Neural crest cell (in vitro differentiated cells): ENCODE measurements around the gene RAB17. TPM values are rescaled to one million over a fixed set of nuclear protein-coding genes. Genes with fewer than 3 reads are reported as not detected.

ENCODE experiments used
- DNase-seq: peaks from one replicate; pipeline ENCODE4 v3.0.0; 2021; ENCODE audit warnings: low read depth, mixed read lengths, low spot score
- H3K27ac Mint-ChIP-seq: one replicate; pipeline ENCODE4 v1.8.0; 2021; ENCODE audit warnings: mild to moderate bottlenecking, mixed read lengths; ENCODE audit not compliant: unreplicated experiment
- H3K27me3 Mint-ChIP-seq: 2 replicates; pipeline ENCODE4 v1.8.0; 2021; ENCODE audit warnings: low read depth, mild to moderate bottlenecking, mixed read lengths
- H3K36me3 Mint-ChIP-seq: 2 replicates; pipeline ENCODE4 v1.8.0; 2021; ENCODE audit warnings: low read depth, mild to moderate bottlenecking, mixed read lengths
- H3K4me1 Mint-ChIP-seq: 2 replicates; pipeline ENCODE4 v1.8.0; 2021; ENCODE audit warnings: mixed read lengths
- H3K4me3 Mint-ChIP-seq: one replicate; pipeline ENCODE4 v1.8.0; 2021; ENCODE audit warnings: mild to moderate bottlenecking, mixed read lengths
- H3K9me3 Mint-ChIP-seq: 2 replicates; pipeline ENCODE4 v1.8.0; 2021; ENCODE audit warnings: mixed read lengths
- CTCF ChIP-seq: fragments of 200-600 bp; sonication (generic); conservative IDR thresholded peaks from 2 replicates; pipeline ENCODE4 v1.5.0; 2021; ENCODE audit warnings: antibody characterized with exemption, mild to moderate bottlenecking
- total RNA-seq: library from RNA; stranded (reverse); gene quantifications from 2 replicates; pipeline ENCODE4 v1.2.1, GENCODE V29; 2021

The RAB17 gene
- total RNA-seq, 1 donor from 2014 or later = not detected

GRCh38 chr2:237594514-237594871 lies 4.0 kb upstream of the RAB17 start:
- Mint-ChIP-seq H3K27me3 (no peaks in the 10 kb centered on the region), H3K27ac (no peak overlapping the region), H3K4me3 (no peak overlapping the region), H3K36me3 (no peaks in the 10 kb centered on the region), H3K4me1 (peaks cover 34% of the 10 kb centered on the region), H3K9me3 (no peaks in the 10 kb centered on the region)
- TF ChIP-seq CTCF = no peak
- no peak for DNase-seq

- Mint-ChIP-seq H3K27me3 (no peaks in the 10 kb centered on the region), H3K9me3 (no peaks in the 10 kb centered on the region), H3K4me3 (no peak overlapping the region), H3K36me3 (no peaks in the 10 kb centered on the region), H3K4me1 (peaks cover 30% of the 10 kb centered on the region), H3K27ac (no peak overlapping the region)
- TF ChIP-seq CTCF = no peak
- no peak for DNase-seq
These were observed 3.2 kb upstream of the RAB17 start for GRCh38 chr2:237593596-237594320.

- no peaks in the 10 kb centered on the region for H3K36me3 Mint-ChIP-seq
- DNase-seq = no peak
- no peak for TF ChIP-seq CTCF
- peaks cover 25% of the 10 kb centered on the region for H3K4me1 Mint-ChIP-seq
- no peak overlapping the region for H3K4me3 Mint-ChIP-seq
- H3K9me3 Mint-ChIP-seq = no peaks in the 10 kb centered on the region
- H3K27me3 Mint-ChIP-seq = no peaks in the 10 kb centered on the region
- no peak overlapping the region for H3K27ac Mint-ChIP-seq
These were observed 2.5 kb upstream of the RAB17 start for GRCh38 chr2:237593036-237593435.

- H3K4me3 Mint-ChIP-seq = no peak overlapping the region
- H3K27me3 Mint-ChIP-seq = no peaks in the 10 kb centered on the region
- H3K4me1 Mint-ChIP-seq = peaks cover 25% of the 10 kb centered on the region
- DNase-seq = no peak
- no peak for TF ChIP-seq CTCF
- no peaks in the 10 kb centered on the region for H3K36me3 Mint-ChIP-seq
- H3K9me3 Mint-ChIP-seq = no peaks in the 10 kb centered on the region
- no peak overlapping the region for H3K27ac Mint-ChIP-seq
These were observed 2.0 kb upstream of the RAB17 start for GRCh38 chr2:237592425-237592980.

- no peak for TF ChIP-seq CTCF
- Mint-ChIP-seq H3K4me3 (no peak overlapping the region), H3K4me1 (peaks cover 32% of the 10 kb centered on the region), H3K36me3 (no peaks in the 10 kb centered on the region), H3K27ac (no peak overlapping the region), H3K27me3 (no peaks in the 10 kb centered on the region), H3K9me3 (peaks cover 2% of the 10 kb centered on the region)
- DNase-seq = no peak
These were observed 777 bp upstream of the RAB17 start for GRCh38 chr2:237591141-237591881.
